ENCODE measurements around the gene ZNF844.

GRCh38 chr19:12047868-12048267, 16.7 kb upstream of the ZNF844 start:
- TF ChIP-seq JUND (IDR thresholded peaks at IDR 0.05) = no peak
- TF ChIP-seq GABPA (IDR thresholded peaks at IDR 0.05; ENCODE audit: low read depth) = no peak
- TF ChIP-seq POLR2AphosphoS5 (IDR thresholded peaks at IDR 0.05; ENCODE audit: low read depth, low read length) = no peak
- TF ChIP-seq GATA2 (CRISPR knock-in tag; IDR thresholded peaks at IDR 0.05) = no peak
- no peak for TF ChIP-seq CTCF (IDR thresholded peaks at IDR 0.05)
- no peak for TF ChIP-seq EZH2phosphoT487 (IDR thresholded peaks at IDR 0.05; ENCODE audit: borderline replicate concordance, low read depth)
